HG02571 (cell line): Measurements from ENCODE around the gene MICU2.

Experiments used
- ATAC-seq: cut with Tn5 transposase; IDR thresholded peaks from one replicate; pipeline ENCODE4 v1.9.1; 2021; ENCODE audit warnings: mild to moderate bottlenecking, moderate library complexity; ENCODE audit not compliant: unreplicated experiment

MICU2 gene

GRCh38 chr13:21504379-21504778, 99.6 kb downstream of the MICU2 start:
- ATAC-seq = no peak

DNA sequence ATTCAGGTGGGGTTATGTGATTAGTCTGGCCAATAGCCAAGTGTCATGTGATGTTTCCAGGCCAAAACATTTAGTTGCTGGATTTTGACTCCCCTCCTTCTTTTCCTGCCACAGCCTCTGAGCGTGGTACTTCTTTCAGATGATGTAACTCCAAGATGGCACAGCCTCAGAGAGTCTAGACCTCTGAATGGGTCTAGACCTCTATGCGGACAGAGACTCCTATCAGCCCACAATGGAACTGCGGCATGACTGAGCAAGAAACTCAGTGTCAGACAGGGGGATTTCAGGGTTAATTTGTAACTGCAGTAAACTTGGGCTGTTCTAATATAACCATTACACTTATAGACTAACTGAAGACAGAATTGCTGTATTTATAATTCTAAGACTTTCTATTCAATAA, 102.3 kb downstream of the MICU2 start:
- no peak for ATAC-seq

GRCh38 chr13:21486322-21486721, 117.6 kb downstream of the MICU2 start:
- no peak for ATAC-seq

DNA sequence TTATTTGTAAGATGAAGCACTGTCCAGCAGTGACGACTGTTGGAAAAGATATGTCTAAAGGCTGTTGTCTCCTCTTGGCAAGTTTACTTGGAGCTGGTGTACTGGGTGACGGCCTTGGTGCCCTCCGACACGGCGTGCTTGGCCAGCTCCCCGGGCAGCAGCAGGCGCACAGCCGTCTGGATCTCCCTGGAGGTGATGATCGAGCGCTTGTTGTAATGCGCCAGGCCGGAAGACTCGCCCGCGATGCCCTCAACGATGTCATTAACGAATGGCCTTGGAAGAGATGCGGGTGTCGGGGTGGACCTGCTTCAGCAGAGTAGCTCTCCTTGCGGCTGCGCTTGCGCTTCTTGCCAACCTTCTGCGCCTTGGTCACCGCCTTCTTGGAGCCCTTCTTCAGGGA, 120.2 kb downstream of the MICU2 start:
- ATAC-seq = no peak

DNA sequence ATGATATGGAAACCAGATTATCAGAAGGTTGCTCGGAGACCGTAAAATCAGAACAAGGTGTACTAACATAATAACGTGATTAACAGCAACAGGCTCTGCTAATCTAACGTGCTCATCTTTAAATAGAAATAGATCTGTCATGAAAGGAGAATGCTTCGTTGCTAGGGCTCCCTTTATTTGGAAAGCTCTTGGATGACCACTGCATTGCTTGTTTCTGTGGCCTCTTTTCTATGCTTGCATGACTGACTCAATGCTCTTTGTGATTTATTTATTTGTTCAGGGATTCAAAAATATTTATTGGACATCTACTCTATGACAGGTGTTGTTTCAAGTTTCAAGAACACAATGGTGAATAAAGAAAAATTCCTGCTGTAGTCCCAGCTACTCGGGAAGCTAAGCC, 122.6 kb downstream of the MICU2 start:
- no peak for ATAC-seq

DNA sequence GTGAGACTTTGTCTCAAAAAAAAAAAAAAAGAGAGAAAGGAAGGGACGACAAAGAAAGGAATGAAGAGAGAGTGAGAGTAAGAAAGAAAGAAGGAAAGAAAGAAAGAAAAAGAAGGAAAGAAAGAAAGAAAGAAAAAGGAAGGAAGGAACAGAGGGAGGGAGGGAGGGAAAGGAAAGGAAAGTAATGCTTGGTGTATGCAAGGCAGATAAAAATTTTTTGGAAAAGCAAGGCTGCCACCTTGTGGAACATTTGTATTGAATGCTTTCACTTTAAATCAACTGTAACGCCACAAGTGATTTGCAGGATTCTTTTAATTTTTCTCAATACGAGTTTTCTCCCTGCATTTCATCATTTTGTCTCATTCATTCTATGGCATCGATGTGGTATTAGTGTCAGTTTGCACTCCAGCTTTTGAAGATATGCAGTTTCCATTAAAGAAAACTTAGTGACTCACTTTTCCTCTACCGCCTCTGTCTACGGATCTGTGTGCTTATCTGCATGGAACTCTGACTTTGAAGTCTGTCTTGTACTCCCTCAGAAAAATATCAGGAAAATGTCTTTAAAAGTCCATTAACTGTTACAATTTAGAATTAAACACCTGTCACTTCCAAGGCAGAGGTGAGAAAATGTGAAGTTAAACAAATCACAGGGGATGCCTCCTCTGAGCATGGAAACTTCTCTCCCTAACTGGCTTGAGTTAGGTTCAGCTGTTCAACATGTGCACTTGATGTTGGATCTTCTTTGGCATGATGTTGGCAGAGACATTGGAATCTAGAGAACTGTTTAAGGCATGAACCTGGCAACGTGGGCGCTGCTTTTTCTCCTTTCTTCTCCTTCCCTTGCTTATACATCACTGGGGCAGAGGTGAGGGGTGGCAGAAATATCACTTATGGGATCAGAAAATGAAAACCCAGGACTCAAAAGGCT, 124.8 kb downstream of the MICU2 start:
- ATAC-seq = no peak

DNA sequence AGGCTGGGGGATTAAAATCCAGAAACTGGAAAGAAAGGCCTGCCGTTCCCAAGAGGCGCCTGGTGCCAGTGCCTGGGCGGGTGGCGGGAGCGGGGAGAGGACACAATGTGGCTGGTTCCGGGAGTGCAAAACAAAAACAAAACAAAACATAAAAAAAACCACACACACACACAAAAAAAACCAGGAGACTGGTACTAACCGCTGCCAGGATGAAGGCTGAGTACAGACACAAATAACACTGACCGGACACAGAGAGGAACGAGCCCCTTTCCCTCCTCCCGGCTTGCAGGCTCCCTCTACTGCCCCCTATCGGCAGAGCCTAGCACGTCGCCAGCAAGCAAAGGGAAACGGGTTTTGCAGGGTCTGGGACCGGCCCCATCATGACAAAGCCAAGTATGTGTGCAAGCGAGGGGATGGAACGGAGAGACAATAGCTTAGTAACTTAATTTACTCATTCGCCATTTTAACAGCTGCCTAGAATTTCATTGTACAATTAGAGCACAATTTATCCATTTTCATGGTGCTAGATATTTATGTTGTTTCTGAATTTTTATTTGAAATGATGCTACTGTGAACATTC, 127.0 kb downstream of the MICU2 start:
- ATAC-seq = peak; percentile 61

DNA sequence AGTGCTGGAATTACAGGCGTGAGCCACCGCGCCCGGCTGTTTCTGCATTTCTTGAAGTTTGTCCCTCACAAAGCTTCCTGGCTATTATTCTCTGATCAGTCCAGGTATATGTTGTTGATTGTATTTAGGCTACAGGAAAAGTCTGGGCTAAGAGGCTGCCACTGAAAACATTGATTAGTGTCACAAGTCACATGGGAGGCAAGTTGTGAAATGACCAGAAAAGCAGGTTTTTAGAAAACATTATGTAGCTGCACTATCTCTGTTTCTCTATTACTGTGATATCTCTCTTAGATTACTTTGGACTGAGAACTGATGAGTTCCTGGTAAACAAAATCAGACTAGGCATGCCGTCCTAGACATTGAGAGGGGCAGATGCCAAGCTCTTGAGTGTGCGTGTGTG, 128.9 kb downstream of the MICU2 start:
- no peak for ATAC-seq

DNA sequence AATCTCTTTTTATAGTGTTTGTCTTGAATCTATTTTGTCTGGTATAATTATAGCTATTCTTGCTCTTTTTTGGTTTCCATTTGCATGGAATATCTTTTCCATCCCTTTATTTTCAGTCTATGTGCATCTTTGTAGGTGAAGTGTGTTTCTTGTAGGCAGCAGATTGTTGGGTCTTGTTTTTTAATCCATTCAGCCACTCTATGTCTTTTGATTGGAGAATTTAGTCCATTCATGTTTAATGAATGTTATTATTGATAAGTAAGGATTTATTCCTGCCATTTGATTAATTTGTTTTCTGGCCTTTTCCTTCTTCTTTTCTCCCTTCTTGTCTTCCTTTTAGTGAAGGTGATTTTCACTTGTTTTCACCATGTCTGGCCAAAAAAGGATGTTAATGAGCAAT, 133.2 kb downstream of the MICU2 start:
- no peak for ATAC-seq

DNA sequence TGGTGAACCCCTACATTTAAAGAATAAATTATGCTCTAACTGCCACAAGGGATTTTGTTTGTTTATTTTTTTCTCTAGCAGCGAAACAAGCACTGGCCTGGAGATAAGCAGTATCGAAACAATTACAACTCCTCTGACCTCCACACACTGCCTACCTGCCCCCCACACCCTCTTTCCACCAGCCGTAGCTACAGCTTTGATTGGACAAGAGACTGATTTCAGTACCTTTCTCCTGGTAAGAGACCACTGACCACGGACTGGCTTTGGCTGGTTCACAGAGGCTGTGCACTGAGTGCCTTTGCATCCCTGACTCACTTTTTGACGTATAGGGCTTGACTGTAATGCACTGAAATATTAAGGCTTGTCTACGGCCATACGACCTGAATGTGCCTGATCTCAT, 137.4 kb downstream of the MICU2 start:
- no peak for ATAC-seq

GRCh38 chr13:21465710-21466160, 138.2 kb downstream of the MICU2 start:
- ATAC-seq = no peak

DNA sequence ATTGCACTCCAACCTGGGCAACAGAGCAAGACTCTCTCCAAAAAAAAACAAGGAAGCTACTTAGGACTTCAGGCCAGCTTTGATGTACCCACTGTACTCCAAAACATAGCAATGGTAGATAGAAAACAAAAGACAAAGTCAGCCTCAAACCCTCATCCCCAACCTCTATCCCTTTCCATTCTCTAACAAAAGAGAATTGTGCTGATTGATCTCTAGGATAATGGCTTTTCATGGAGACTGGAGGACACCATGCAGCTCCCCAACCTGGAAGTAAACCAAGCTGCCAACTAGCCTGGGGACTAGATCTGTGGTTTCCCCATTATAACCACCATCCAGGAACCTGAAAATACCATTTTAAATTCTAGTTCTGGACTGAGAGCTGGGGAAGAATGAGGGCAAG, 140.5 kb downstream of the MICU2 start:
- no peak for ATAC-seq

DNA sequence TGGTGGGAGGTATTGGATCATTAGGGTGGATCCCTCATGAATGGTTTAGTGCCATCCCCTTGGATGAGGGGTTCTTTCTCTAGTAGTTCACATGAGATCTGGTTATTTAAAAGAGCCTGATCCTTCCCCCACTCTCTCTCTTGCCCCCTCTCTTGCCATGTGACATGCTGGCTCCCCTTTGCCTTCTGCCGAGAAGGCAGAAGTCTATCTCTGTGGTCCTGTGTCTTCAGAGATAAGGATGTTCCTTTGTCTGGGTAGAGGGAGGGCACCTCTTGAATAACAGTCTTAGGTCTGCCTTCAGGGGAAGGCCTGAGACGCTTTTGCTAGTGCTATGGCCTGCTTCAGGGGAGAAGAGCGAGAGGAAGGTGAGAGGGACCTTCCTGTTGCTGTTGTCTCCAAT, 142.8 kb downstream of the MICU2 start:
- ATAC-seq = no peak

DNA sequence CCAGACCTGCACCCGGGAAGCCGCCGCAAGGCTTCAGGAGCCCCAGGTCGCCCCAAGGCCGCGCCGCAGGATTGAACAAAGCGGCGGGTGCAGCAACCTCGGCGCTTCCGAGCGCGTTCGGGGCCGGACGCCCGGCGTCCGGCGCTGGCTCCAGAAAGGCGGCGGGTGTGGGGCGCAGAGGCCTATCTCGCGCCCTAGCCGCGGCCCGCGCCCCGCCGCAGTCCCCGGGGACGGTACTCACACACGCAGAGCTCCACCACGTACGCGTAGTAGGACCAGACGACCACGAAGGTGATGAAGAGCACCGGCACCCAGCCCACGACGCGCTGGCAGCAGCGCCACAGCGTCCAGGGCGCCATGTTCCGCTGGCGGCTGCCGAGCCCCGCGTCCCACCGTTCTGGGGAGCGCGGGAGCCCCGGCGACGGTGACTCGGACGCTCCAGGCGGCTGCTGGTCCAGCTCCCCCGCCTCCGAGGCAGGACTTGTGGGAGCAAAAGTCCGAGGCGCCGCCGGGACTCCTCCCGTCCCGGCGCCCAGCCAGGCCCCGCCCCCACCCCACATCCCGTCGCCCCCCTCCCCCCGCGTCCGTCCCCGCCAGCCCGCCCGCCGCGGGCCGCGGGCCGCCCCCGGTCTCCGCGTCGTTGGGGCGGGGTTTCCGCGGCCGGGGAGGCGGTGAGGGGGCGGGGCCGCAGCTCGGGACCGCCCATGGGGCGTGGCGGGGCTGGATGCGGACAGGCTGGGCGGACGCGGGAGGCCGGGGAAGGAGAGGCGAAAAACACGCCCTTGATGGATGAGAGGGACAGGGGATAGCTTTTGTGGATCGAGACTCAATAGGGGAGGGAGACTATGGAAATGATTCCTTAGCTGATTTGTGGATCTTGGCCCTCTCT, 144.9 kb downstream of the MICU2 start, which contains the start of gene ZDHHC20:
Gene ZDHHC20 (minus strand): TSS at position 491 of the 889 bp plus-strand sequence. CDS start 132 bp downstream, at position 359.
- ATAC-seq = peak; percentile 84

GRCh38 chr13:21458451-21458812, 145.5 kb downstream of the MICU2 start:
- ATAC-seq = peak; percentile 49

GRCh38 chr13:21453387-21454081, 150.4 kb downstream of the MICU2 start:
- no peak for ATAC-seq

DNA sequence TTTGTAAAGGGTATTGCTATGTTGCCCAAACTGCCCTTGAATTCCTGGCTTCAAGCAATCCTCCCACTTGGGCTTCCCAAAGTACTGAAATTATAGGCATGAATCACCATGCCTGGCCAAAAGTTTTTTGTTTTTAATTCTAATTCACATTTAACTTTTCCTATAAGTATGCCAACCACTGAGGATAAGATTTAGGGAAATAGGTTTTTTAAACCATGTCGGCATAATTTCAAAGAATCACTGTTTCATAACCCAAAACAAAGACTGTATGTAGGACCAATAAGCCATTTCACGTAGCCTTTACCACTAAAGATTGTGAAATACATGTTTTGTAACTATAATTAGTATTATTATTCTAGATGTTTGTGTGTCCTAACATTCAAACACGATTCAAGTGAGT, 153.0 kb downstream of the MICU2 start:
- ATAC-seq = no peak

DNA sequence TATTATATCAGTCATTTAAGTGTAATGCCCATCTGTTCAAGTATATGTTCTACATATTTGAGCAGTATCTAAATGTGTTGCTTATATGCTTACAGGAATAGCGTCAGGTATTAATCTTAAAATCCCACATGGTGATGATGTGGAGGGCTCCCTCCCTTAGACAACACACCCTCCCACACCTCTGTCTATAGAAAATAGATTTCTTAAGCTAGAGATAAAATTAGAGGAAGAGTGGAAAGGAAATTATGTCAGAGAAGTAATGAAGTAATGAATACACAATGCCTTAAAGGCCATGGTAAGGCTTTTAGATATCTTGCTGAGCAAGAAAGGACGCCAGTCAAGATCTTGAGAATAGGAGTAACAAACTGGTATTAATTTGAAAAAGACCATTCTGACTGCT, 157.3 kb downstream of the MICU2 start:
- no peak for ATAC-seq

DNA sequence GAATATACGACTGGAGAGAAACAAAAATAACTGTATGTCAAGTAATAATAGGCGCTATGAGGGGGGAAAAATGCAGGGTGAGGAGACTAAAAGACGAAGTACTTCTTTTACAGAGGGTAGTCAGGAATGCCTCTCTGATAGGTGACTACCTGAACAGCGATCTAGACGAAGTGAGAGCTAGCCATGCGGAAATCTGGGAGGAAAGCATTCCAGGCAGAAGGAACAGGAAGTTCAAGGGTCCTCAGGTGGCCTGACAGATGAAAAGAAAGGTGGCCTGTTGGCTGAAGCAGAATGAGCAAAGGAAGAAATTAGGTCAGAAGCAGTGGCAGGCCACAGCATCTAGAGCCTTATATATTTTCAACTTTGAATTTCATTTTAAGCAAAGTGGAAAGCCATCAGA, 158.2 kb downstream of the MICU2 start:
- ATAC-seq = no peak

DNA sequence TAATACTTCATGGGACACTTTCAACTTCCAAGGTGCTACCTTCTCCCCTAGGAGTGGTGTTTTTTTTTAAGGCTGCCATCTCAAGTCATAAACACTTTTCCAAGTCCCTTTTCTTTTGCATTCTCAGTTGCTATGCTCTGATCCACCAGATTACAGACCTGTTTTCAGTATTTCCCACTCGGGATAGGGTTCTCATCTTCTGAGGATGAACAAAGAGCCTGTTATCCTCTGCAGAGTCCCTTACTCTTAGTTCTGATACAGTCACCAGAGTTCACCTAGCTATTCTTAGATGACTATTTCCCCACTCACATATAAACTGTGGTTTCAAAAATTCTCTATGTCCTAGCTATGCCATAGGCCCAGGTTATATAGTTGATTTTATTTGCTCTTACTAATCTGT, 160.8 kb downstream of the MICU2 start:
- no peak for ATAC-seq
